GM18873 (cell line): ENCODE measurements around the gene TRIM5.

ENCODE experiments used
- ATAC-seq: cut with Tn5 transposase; IDR thresholded peaks from one replicate; pipeline ENCODE4 v1.9.1; 2021; ENCODE audit warnings: mild to moderate bottlenecking, moderate library complexity, moderate number of reproducible peaks; ENCODE audit not compliant: unreplicated experiment, low FRiP score

Gene TRIM5

DNA sequence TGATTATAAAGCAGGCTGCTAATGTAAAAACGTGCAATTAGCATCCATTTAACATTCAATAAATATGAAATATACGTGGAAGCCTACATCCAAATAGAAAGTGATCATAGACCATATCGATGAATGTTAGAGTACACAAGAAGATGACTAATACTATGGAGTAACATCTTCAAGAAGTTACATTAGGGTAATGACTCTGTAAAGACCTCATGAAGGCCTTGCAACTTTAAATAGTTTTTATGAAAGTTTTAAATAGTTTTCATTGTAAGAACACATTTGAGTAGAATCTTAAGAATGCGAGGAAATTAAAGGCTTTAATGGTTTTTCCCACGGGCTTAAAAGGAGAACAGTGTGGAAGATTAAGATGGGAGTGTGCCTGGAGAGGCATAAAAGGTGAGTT lies 58.7 kb downstream of the TRIM5 start:
- no peak for ATAC-seq

GRCh38 chr11:5625281-5625680 lies 59.6 kb downstream of the TRIM5 start:
- no peak for ATAC-seq

- ATAC-seq: peak; percentile 96
These were observed 60.2 kb downstream of the TRIM5 start, which contains the start of gene TRIM34 for GRCh38 chr11:5624489-5625279. Gene TRIM34 (plus strand): TSS chr11:5625001. CDS start chr11:5632332, 7,331 bp downstream.

DNA sequence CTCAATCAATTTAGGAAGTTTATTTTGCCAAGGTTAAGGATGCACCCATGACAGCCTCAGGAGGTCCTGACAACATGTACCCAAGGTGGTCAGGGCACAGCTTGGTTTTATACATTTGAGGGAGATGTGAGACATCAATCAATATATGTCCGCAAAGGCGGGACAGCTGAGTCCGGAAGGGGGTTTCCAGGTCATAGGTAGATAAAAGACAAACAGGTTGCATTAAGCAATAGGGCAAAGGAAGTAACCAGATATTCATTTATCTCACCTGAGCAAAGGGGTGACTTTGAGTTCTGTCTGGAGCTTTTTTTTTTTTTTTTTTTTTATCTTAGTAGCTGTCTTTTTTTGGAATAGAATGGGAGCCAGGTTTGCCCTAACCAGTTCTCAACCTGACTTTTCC lies 62.1 kb downstream of the TRIM5 start:
- ATAC-seq: no peak

DNA sequence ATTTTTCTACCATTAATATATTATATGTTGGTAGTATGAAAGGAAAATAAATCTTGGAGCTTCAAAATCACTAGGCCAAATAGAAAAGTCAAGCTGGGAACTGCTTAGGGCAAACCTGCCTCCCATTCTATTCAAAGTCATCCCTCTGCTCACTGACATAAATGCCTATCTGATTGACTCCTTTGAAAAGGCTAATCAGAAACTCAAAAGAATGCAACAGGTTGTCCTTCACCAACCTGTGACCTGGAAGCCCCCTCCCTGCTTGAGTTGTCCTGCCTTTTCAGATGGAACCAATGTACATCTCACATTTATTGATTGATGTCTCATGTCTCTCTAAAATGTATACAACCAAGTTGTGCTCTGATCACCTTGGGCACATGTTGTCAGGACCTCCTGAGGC lies 63.3 kb downstream of the TRIM5 start:
- no peak for ATAC-seq

GRCh38 chr11:5620651-5621521 lies 64.0 kb downstream of the TRIM5 start:
- no peak for ATAC-seq

DNA sequence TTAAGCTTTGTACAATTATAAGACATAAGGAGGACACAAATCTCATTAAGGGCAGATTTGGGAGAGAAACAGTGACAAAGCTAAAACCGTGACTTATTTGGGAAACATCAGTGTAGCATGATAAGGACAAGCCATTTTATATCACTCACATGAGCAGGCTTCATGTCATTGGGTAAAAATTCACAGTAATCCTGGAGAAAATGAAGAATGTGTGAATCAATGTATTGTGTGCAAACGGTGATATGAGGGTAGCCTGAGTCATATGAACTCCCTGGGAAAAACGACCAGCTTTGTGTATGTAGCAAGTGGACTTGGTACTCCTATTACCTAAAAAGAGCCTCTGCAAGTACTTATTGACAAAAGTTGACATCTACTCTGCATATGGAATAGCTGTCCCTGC lies 66.1 kb downstream of the TRIM5 start:
- ATAC-seq: no peak
